WTC11 (cell line): ENCODE data around the gene RPL23. TPM values are rescaled to one million over a fixed set of nuclear protein-coding genes. Genes with fewer than 3 reads are reported as not detected.

Experiments used
- ARID4B ChIP-seq: sonication (generic); formaldehyde crosslinking; IDR thresholded peaks from 2 replicates; pipeline ENCODE4 v1.8.0; 2023; ENCODE audit warnings: missing genetic modification reagents, mild to moderate bottlenecking, borderline replicate concordance
- CBFB ChIP-seq: sonication (generic); formaldehyde crosslinking; IDR thresholded peaks from 2 replicates; pipeline ENCODE4 v1.8.1; 2022; ENCODE audit warnings: mild to moderate bottlenecking, low read depth, missing genetic modification reagents
- CREB1 ChIP-seq: sonication (generic); formaldehyde crosslinking; IDR thresholded peaks from 2 replicates; pipeline ENCODE4 v1.8.0; 2023; ENCODE audit warnings: mild to moderate bottlenecking, missing genetic modification reagents
- CREM ChIP-seq: sonication (generic); formaldehyde crosslinking; IDR thresholded peaks from 2 replicates; pipeline ENCODE4 v1.8.1; 2022; ENCODE audit warnings: mild to moderate bottlenecking, missing genetic modification reagents, moderate library complexity
- EMX1 ChIP-seq: fragments of 250-450 bp; sonication (Bioruptor Pico); IDR thresholded peaks from 2 replicates; pipeline ENCODE4 v1.8.0; 2021; ENCODE audit warnings: mild to moderate bottlenecking
- FOXJ3 ChIP-seq: sonication (generic); formaldehyde crosslinking; IDR thresholded peaks from 2 replicates; pipeline ENCODE4 v1.9.0; 2021; ENCODE audit warnings: missing genetic modification reagents, mild to moderate bottlenecking, borderline replicate concordance
- FOXP4 ChIP-seq: sonication (generic); formaldehyde crosslinking; IDR thresholded peaks from 2 replicates; pipeline ENCODE4 v1.8.0; 2022; ENCODE audit warnings: mild to moderate bottlenecking, missing genetic modification reagents
- MLX ChIP-seq: sonication (generic); formaldehyde crosslinking; IDR thresholded peaks from 2 replicates; pipeline ENCODE4 v1.8.1; 2023; ENCODE audit warnings: mild to moderate bottlenecking, missing genetic modification reagents, moderate library complexity
- RELA ChIP-seq: sonication (generic); formaldehyde crosslinking; IDR thresholded peaks from 2 replicates; pipeline ENCODE4 v1.8.1; 2022; ENCODE audit warnings: missing genetic modification reagents, mild to moderate bottlenecking, borderline replicate concordance
- SP1 ChIP-seq: sonication (generic); formaldehyde crosslinking; conservative IDR thresholded peaks from 2 replicates; pipeline ENCODE4 v1.8.1; 2022; ENCODE audit warnings: missing genetic modification reagents
- TEAD1 ChIP-seq: sonication (generic); formaldehyde crosslinking; IDR thresholded peaks from 2 replicates; pipeline ENCODE4 v1.8.0; 2022; ENCODE audit warnings: mild to moderate bottlenecking, missing genetic modification reagents
- TP53 ChIP-seq: sonication (generic); formaldehyde crosslinking; IDR thresholded peaks from 2 replicates; pipeline ENCODE4 v1.8.1; 2023; ENCODE audit warnings: mild to moderate bottlenecking, missing genetic modification reagents
- ZNF121 ChIP-seq: sonication (generic); formaldehyde crosslinking; IDR thresholded peaks from 2 replicates; pipeline ENCODE4 v1.8.0; 2023; ENCODE audit warnings: missing genetic modification reagents
- ZNF317 ChIP-seq: sonication (generic); formaldehyde crosslinking; IDR thresholded peaks from 2 replicates; pipeline ENCODE4 v1.8.1; 2023; ENCODE audit warnings: low read depth, mild to moderate bottlenecking, moderate library complexity, missing genetic modification reagents, borderline replicate concordance
- ZNF671 ChIP-seq: fragments of 250-450 bp; sonication (Bioruptor Pico); IDR thresholded peaks from 2 replicates; pipeline ENCODE4 v1.8.0; 2021; ENCODE audit warnings: mild to moderate bottlenecking
- total RNA-seq: library from RNA; stranded (reverse); gene quantifications from 3 replicates; pipeline ENCODE4 v1.2.3, GENCODE V29; 2021
- TF ChIP-seq, protein P1 (sequence below): sonication (generic); formaldehyde crosslinking; IDR thresholded peaks from 2 replicates; pipeline ENCODE4 v1.8.0; 2022; ENCODE audit warnings: missing genetic modification reagents
- TF ChIP-seq, protein P2 (sequence below): sonication (generic); formaldehyde crosslinking; IDR thresholded peaks from 2 replicates; pipeline ENCODE4 v1.8.0; 2022; ENCODE audit warnings: mild to moderate bottlenecking, missing genetic modification reagents
- TF ChIP-seq, protein P3 (sequence below): sonication (generic); formaldehyde crosslinking; IDR thresholded peaks from 2 replicates; pipeline ENCODE4 v1.8.0; 2023; ENCODE audit warnings: mild to moderate bottlenecking, missing genetic modification reagents
- TF ChIP-seq, protein P4 (sequence below): fragments of 200-600 bp; IDR thresholded peaks from 2 replicates; pipeline ENCODE4 v1.8.0; 2022; ENCODE audit warnings: antibody characterized with exemption
- TF ChIP-seq, protein P5 (sequence below): fragments of 250-450 bp; sonication (Bioruptor Pico); IDR thresholded peaks from 2 replicates; pipeline ENCODE4 v1.9.0; 2021; ENCODE audit warnings: mild to moderate bottlenecking

The RPL23 gene
- total RNA-seq, 1 experiment from 2014 or later: 1,832 TPM

GRCh38 chr17:38798614-38799500 is 54.7 kb downstream of the RPL23 start (continued):
- TF ChIP-seq, protein P1, sequence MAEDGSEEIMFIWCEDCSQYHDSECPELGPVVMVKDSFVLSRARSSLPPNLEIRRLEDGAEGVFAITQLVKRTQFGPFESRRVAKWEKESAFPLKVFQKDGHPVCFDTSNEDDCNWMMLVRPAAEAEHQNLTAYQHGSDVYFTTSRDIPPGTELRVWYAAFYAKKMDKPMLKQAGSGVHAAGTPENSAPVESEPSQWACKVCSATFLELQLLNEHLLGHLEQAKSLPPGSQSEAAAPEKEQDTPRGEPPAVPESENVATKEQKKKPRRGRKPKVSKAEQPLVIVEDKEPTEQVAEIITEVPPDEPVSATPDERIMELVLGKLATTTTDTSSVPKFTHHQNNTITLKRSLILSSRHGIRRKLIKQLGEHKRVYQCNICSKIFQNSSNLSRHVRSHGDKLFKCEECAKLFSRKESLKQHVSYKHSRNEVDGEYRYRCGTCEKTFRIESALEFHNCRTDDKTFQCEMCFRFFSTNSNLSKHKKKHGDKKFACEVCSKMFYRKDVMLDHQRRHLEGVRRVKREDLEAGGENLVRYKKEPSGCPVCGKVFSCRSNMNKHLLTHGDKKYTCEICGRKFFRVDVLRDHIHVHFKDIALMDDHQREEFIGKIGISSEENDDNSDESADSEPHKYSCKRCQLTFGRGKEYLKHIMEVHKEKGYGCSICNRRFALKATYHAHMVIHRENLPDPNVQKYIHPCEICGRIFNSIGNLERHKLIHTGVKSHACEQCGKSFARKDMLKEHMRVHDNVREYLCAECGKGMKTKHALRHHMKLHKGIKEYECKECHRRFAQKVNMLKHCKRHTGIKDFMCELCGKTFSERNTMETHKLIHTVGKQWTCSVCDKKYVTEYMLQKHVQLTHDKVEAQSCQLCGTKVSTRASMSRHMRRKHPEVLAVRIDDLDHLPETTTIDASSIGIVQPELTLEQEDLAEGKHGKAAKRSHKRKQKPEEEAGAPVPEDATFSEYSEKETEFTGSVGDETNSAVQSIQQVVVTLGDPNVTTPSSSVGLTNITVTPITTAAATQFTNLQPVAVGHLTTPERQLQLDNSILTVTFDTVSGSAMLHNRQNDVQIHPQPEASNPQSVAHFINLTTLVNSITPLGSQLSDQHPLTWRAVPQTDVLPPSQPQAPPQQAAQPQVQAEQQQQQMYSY (CRISPR knock-in tag): 0 out of 2 replicates have a peak, but pooled peaks have one; percentile 36
- TF ChIP-seq TP53 (CRISPR knock-in tag) (peak; percentile 17; the same call in 1 of the 2 replicates), RELA (no peak), ZNF317 (CRISPR knock-in tag) (no peak), ZNF121 (CRISPR knock-in tag) (0 out of 2 replicates have a peak, but pooled peaks have one; percentile 33), FOXP4 (peak; percentile 86; the same call in 1 of the 2 replicates), FOXJ3 (CRISPR knock-in tag) (no peak), CREM (CRISPR knock-in tag) (no peak), TEAD1 (CRISPR knock-in tag) (no peak), ARID4B (CRISPR knock-in tag) (no peak; the same call in 1 of the 2 replicates), CBFB (CRISPR knock-in tag) (no peak), CREB1 (CRISPR knock-in tag) (0 out of 2 replicates have a peak, but pooled peaks have one; percentile 39), SP1 (CRISPR knock-in tag) (no peak), EMX1 (no peak), MLX (CRISPR knock-in tag) (no peak), ZNF671 (no peak)
- TF ChIP-seq, protein P2, sequence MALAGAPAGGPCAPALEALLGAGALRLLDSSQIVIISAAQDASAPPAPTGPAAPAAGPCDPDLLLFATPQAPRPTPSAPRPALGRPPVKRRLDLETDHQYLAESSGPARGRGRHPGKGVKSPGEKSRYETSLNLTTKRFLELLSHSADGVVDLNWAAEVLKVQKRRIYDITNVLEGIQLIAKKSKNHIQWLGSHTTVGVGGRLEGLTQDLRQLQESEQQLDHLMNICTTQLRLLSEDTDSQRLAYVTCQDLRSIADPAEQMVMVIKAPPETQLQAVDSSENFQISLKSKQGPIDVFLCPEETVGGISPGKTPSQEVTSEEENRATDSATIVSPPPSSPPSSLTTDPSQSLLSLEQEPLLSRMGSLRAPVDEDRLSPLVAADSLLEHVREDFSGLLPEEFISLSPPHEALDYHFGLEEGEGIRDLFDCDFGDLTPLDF: no peak
- TF ChIP-seq, protein P3, sequence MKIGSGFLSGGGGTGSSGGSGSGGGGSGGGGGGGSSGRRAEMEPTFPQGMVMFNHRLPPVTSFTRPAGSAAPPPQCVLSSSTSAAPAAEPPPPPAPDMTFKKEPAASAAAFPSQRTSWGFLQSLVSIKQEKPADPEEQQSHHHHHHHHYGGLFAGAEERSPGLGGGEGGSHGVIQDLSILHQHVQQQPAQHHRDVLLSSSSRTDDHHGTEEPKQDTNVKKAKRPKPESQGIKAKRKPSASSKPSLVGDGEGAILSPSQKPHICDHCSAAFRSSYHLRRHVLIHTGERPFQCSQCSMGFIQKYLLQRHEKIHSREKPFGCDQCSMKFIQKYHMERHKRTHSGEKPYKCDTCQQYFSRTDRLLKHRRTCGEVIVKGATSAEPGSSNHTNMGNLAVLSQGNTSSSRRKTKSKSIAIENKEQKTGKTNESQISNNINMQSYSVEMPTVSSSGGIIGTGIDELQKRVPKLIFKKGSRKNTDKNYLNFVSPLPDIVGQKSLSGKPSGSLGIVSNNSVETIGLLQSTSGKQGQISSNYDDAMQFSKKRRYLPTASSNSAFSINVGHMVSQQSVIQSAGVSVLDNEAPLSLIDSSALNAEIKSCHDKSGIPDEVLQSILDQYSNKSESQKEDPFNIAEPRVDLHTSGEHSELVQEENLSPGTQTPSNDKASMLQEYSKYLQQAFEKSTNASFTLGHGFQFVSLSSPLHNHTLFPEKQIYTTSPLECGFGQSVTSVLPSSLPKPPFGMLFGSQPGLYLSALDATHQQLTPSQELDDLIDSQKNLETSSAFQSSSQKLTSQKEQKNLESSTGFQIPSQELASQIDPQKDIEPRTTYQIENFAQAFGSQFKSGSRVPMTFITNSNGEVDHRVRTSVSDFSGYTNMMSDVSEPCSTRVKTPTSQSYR (CRISPR knock-in tag): 0 out of 2 replicates have a peak, but pooled peaks have one; percentile 32
- TF ChIP-seq, protein P4, sequence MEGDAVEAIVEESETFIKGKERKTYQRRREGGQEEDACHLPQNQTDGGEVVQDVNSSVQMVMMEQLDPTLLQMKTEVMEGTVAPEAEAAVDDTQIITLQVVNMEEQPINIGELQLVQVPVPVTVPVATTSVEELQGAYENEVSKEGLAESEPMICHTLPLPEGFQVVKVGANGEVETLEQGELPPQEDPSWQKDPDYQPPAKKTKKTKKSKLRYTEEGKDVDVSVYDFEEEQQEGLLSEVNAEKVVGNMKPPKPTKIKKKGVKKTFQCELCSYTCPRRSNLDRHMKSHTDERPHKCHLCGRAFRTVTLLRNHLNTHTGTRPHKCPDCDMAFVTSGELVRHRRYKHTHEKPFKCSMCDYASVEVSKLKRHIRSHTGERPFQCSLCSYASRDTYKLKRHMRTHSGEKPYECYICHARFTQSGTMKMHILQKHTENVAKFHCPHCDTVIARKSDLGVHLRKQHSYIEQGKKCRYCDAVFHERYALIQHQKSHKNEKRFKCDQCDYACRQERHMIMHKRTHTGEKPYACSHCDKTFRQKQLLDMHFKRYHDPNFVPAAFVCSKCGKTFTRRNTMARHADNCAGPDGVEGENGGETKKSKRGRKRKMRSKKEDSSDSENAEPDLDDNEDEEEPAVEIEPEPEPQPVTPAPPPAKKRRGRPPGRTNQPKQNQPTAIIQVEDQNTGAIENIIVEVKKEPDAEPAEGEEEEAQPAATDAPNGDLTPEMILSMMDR: no peak
- TF ChIP-seq, protein P5, sequence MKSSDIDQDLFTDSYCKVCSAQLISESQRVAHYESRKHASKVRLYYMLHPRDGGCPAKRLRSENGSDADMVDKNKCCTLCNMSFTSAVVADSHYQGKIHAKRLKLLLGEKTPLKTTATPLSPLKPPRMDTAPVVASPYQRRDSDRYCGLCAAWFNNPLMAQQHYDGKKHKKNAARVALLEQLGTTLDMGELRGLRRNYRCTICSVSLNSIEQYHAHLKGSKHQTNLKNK (CRISPR knock-in tag): no peak
